Neuron (in vitro differentiated cells): ENCODE results near the gene ZNF436.
"Not testable (repeated sequence)": the region's sequence is repeated elsewhere in the genome, so short reads cannot be mapped to it uniquely, and the experiment has no call there.

Source experiments
- H2AFZ ChIP-seq: one replicate; pipeline ENCODE4 v1.6.1; 2013; ENCODE audit warnings: low read depth, mild to moderate bottlenecking, inconsistent platforms, low read length, moderate library complexity
- H3K27me3 ChIP-seq: one replicate; pipeline ENCODE4 v1.6.1; 2013; ENCODE audit warnings: low read length; ENCODE audit not compliant: insufficient read depth
- H3K36me3 ChIP-seq: one replicate; pipeline ENCODE4 v1.6.1; 2013; ENCODE audit warnings: low read length; ENCODE audit not compliant: insufficient read depth
- H3K4me1 ChIP-seq: one replicate; pipeline ENCODE4 v1.6.1; 2013; ENCODE audit warnings: low read length; ENCODE audit not compliant: insufficient read depth
- H3K4me3 ChIP-seq: 2 replicates; pipeline ENCODE4 v1.5.1; 2013; ENCODE audit warnings: mild to moderate bottlenecking, low read length, moderate library complexity
- H3K9me3 ChIP-seq: one replicate; pipeline ENCODE4 v1.6.1; 2013; ENCODE audit warnings: low read length

Gene ZNF436

DNA sequence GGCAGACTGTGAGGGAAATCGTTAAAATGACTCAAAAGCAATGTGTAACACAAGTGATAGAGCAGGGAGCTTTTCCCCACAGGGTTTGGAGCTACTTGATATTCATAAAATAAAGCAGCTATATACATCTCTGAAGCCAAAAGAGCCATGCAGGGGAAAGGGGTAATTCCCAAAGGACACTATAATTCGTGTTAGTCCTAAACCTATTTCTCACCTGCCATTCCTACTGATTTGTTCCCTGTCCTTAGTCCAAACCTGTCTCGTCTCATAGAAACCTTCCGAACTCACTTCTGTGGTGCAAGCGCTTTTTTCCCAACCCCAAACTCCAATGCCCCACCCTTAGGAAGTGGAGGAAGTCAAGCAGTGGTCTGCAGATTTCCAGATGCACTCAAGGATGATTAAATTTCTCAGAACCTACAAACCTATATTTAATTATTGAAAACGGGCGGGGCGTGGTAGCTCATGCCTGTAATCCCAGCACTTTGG, 24.6 kb downstream of the ZNF436 start:
- H3K27me3 ChIP-seq = no peaks in the 10 kb centered on the region
- H3K4me1 ChIP-seq = peaks cover 24% of the 10 kb centered on the region
- peaks cover 3% of the 10 kb centered on the region for H3K36me3 ChIP-seq
- H3K4me3 ChIP-seq = peak overlapping the region; percentile 71
- peak overlapping the region; percentile 52 for H2AFZ ChIP-seq
- H3K9me3 ChIP-seq = no peaks in the 10 kb centered on the region

DNA sequence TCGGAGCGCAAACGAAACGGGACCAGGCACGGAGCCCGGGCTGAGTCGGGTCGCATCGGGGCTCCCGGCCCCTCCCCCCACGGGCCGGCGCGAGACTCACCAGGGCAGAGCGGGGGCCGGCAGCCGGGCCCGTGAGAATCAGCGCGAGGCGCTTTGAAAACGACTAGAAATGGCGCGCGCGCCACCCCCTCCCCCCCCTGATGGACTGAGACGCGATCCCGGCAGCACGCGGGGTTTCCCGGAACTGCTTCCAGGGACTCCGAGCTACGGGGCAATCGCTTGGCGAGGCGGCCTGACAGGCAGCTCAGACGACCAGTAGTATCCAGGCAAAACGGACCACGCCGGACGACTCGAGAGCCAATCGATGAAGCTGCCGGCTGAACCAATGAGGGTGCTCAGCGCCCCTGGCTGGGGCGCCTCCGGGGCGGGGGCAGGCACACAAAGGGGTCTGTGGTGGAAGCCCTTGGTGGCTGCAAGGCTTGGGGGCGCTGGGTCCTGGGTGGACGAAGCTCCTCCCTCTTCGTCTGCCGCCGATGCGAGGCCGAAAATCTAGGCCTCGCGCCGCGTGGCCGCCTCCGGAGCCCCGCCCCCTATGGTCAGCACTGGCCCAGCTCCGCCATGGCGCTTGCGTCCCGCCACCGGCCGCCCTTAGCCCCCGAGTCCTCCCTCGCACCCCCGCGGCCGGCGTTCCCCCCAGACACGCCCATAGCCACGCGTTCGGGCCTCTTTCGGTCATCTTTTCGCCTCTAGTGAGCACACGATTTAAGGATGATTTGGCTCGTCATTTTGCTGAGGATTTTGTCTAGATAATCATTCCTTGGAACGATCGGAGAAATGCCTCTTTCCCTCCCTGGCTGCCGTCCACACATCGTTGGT, 25.3 kb downstream of the ZNF436 start, which contains the start of gene HNRNPR:
TSS of gene HNRNPR (minus strand) at position 174 of the 876 bp plus-strand sequence. CDS start 3,276 bp downstream, outside the sequence.
- H3K4me1 ChIP-seq = peaks cover 30% of the 10 kb centered on the region
- peak within 1 kb of the TSS; percentile 52 for H2AFZ ChIP-seq
- peak within 1 kb of the TSS; percentile 84 for H3K4me3 ChIP-seq
- H3K27me3 ChIP-seq = no peaks in the 10 kb centered on the region
- no peaks in the 10 kb centered on the region for H3K9me3 ChIP-seq
- peaks cover 3% of the 10 kb centered on the region for H3K36me3 ChIP-seq

DNA sequence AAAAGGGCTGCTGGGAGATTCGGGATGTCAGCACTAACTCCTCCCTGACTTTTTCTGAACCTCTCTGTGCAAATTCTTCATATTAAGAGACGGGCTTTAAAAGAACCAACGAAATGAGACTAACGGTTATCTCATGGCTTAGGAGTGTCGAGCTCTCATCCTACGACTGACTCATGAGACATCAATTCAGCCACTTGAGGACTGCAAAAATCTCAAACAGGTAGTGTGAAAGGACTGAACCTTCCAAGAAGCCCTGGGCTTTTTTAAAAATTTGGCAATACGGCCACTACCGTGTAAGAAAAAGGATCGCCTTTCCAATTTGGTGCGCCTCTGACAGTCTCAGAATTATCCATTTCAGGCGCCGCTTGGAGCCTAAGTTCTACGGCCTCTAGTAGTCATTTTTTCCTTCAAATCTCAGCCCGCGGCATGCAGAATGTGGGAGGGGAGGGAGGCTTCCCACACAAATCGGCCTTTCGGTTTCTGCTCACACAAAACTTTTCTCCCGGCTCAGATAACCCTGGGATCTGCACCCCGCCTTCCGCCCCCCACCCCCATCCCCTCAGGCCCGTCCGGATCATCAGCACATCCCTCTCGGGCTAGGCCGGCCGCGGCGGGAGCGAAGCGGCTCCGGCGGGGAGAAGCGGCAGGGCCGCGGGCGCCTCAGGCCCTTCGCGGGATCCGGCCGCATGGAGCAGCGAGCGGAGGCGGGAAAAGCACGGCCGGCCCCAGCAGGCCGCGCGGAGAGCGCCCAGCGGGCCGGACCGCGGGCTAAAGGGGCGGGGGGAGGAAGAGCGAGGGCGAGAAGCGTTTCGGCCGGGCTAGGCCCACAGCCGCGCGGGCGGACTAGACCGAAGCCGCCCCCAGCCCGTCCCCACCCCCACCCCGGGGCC, 26.2 kb downstream of the ZNF436 start:
- Histone ChIP-seq H3K4me3 (peak overlapping the region; percentile 84), H3K27me3 (no peaks in the 10 kb centered on the region), H3K36me3 (peaks cover 11% of the 10 kb centered on the region), H3K4me1 (peaks cover 38% of the 10 kb centered on the region), H2AFZ (no peak overlapping the region), H3K9me3 (no peaks in the 10 kb centered on the region)

DNA sequence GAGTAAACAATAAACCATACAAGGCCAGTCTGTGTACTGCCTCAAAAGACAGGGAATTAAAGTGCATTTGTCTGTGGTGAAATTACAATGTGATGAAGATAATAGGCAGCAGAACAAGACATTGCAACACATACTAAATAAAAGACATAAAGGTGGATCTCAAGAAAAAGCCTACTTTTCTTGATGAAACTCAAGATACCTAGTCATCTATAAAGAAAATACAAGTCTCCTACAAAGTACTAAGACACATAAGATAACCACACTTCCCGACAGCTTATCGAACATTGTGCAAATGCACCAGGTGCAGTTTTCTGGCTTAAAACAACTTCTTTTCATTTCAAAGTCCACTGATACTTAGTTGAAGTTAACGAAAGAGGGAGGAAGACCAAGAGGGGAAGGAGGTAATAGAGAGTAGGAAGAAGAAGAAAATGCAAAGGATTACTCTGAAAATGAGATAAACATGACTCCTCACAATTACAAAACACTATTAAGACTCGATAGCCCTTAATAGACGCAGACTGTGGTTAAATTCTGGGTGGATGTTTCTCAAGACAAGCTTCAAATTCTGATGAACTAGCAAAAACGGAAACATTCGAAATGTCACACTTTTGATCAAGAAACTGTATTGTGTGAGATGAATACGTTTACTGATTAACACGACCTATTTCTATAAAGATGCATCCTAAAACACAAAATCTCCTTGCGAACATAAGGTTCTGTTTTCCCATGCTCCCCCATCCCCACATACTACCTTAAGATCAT, 27.5 kb downstream of the ZNF436 start:
- Histone ChIP-seq H2AFZ (no peak overlapping the region), H3K27me3 (no peaks in the 10 kb centered on the region), H3K36me3 (peaks cover 24% of the 10 kb centered on the region)

DNA sequence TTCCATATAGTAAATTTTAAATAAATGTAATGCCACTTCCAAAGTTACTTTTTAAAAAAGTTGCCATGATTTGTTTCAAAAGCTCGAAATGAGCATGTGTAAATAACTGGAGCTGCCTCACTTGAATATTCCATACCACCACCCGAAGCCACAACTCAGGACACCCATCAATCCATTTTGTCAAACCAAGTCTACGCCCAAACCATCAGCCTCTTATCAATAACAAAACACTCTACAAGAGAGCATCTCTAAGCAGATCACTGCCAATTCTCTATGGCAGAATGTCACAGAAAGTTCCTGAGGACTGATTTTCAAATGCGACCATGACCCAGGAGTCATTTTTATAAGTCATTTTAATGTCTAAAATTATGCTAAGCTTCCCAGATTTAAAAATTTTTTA, 30.0 kb downstream of the ZNF436 start:
- H3K27me3 ChIP-seq = no peaks in the 10 kb centered on the region
- H3K4me1 ChIP-seq = peaks cover 33% of the 10 kb centered on the region
- H2AFZ ChIP-seq = no peak overlapping the region
- peaks cover 10% of the 10 kb centered on the region for H3K9me3 ChIP-seq
- peaks cover 40% of the 10 kb centered on the region for H3K36me3 ChIP-seq
- H3K4me3 ChIP-seq = no peak overlapping the region

More for the DNA sequence above, 27.5 kb downstream of the ZNF436 start:
- Histone ChIP-seq H3K9me3 (peaks cover 5% of the 10 kb centered on the region), H3K4me1 (peaks cover 38% of the 10 kb centered on the region), H3K4me3 (peak overlapping the region; percentile 84)

DNA sequence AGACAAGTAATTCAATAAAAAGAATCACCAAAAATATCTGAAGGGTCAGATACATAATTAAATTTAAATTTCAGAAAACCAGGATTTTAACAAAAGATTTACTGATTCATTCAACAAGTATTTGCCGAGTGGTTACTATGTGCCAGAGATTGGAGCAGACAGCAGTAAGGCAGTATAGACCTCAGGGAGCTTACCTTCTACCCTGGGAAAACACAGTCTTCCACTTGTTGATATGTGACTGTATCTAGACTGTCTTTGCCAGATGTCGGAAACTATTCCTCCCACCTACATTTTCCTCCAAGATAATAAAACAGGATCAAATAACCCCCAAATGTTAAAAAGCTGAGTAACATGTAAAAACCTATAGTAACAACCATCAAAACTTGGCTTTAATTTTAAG, 31.8 kb downstream of the ZNF436 start:
- peaks cover 56% of the 10 kb centered on the region for H3K36me3 ChIP-seq
- no peak overlapping the region for H3K4me3 ChIP-seq
- no peak overlapping the region for H2AFZ ChIP-seq
- H3K4me1 ChIP-seq = peaks cover 33% of the 10 kb centered on the region
- H3K9me3 ChIP-seq = peaks cover 10% of the 10 kb centered on the region
- H3K27me3 ChIP-seq = no peaks in the 10 kb centered on the region

DNA sequence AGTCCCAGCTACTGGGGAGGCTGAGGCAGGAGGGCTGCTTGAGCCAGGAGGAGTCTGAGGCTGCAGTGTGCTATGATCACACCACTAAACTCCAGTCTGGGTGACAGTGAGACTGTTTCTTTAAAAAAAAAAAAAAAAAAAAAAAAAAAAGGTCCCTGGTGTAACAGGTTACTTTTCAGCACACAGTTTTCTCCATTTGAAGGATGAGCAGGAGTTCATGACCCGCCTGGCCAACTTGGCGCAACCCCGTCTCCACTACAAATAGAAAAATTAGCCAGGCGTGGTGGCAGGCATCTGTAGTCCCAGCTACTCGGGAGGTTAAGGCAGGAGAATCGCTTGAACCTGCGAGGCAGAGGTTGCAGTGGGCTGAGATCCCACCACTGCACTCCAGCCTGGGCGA, 37.9 kb downstream of the ZNF436 start:
- Histone ChIP-seq H3K4me1 (no peaks in the 10 kb centered on the region), H3K36me3 (peaks cover 87% of the 10 kb centered on the region), H2AFZ (no peak overlapping the region)

DNA sequence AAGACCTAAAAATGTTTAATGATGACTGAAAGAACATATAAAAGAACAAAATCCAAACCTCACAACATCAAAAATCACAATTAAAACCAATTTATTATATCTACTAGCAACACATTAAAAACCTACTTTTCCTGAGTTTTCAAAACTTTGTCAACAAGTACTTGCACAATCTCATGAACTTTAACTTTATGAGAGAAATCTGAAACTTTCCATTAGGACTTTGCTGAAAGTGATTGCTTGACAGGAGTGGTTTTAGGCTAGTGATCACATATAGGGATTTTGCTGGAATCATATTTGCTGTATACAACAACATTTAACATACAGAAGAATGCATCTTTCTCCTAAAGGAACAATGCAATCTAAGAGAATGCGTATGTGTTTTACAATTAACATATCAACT, 38.8 kb downstream of the ZNF436 start:
- peaks cover 92% of the 10 kb centered on the region for H3K36me3 ChIP-seq

More for the DNA sequence above, 37.9 kb downstream of the ZNF436 start:
- Histone ChIP-seq H3K4me3 (no peak overlapping the region), H3K9me3 (peaks cover 5% of the 10 kb centered on the region), H3K27me3 (no peaks in the 10 kb centered on the region)

DNA sequence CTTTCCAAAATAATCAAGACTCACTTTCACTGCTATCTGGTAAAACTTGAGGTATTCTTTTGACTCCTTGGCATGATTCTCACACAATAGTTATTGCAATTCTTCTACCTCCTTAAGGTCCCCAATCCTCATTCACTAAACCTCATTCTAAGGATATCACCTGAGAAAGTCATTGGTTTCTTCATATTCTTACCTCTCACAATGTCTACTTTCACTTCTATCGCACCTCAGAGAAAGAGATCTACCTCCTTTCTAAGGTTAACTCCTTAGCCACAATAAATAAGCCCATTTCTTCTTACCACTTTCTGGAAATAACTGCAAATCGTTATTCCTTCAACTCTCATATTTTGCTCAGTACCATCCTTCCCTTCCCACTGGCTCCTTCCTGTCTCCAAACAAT, 44.2 kb downstream of the ZNF436 start:
- peaks cover 83% of the 10 kb centered on the region for H3K36me3 ChIP-seq
- H2AFZ ChIP-seq = no peak overlapping the region
- peaks cover 2% of the 10 kb centered on the region for H3K9me3 ChIP-seq
- H3K27me3 ChIP-seq = no peaks in the 10 kb centered on the region
- no peak overlapping the region for H3K4me3 ChIP-seq
- no peaks in the 10 kb centered on the region for H3K4me1 ChIP-seq

More for the DNA sequence above, 38.8 kb downstream of the ZNF436 start:
- peaks cover 5% of the 10 kb centered on the region for H3K9me3 ChIP-seq
- no peak overlapping the region for H3K4me3 ChIP-seq
- H3K4me1 ChIP-seq = no peaks in the 10 kb centered on the region
- no peak overlapping the region for H2AFZ ChIP-seq
- no peaks in the 10 kb centered on the region for H3K27me3 ChIP-seq

DNA sequence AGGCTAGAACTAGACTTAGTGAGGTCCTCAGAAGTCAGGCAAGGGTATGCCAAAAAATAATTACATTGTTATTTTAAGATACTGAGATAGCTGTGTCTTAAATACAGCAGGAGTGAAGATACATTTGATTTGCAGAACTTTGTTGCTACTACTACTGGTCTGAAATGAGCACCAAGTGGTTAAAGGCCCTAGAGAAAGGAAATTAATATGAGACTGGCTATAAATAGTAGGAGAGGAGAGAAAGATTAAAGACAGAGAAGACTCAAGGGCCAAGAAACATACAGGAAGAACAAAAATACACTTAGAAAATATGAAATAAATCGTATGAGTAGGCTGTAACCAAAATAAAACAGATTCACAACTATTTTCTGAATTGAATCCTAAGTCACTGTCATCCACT, 46.9 kb downstream of the ZNF436 start:
- peaks cover 2% of the 10 kb centered on the region for H3K9me3 ChIP-seq
- H3K36me3 ChIP-seq = peaks cover 83% of the 10 kb centered on the region
- H2AFZ ChIP-seq = no peak overlapping the region
- no peaks in the 10 kb centered on the region for H3K4me1 ChIP-seq
- H3K27me3 ChIP-seq = no peaks in the 10 kb centered on the region
- H3K4me3 ChIP-seq = no peak overlapping the region

DNA sequence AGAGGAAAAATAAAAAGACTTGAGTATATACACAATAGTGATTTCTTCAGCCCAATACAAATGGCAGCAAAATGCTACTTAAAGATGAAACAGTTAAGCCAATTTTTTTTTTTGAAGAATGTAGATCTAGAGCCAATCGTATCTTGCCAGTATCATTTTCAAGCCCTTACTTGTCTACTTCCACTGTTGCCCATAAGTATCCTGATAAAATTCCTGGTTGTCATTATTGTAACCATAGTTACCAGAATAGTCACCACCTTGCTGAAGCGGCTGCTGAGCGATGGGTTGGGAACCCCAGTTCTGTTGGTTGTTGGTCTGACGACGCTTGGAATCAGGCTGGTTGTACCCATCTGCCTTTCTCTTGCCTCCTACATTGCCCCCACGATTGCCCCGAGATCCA, 59.4 kb downstream of the ZNF436 start:
- peaks cover 88% of the 10 kb centered on the region for H3K36me3 ChIP-seq
- H2AFZ ChIP-seq, H3K4me3 ChIP-seq, H3K27me3 ChIP-seq, H3K9me3 ChIP-seq, H3K4me1 ChIP-seq: not testable (repeated sequence)
